HG02970 (cell line): ENCODE data around the gene PPP1R12C.

Source experiments
- ATAC-seq: cut with Tn5 transposase; IDR thresholded peaks from one replicate; pipeline ENCODE4 v1.9.1; 2021; ENCODE audit warnings: mild to moderate bottlenecking, moderate library complexity, moderate number of reproducible peaks; ENCODE audit not compliant: unreplicated experiment, low FRiP score

The PPP1R12C gene

DNA sequence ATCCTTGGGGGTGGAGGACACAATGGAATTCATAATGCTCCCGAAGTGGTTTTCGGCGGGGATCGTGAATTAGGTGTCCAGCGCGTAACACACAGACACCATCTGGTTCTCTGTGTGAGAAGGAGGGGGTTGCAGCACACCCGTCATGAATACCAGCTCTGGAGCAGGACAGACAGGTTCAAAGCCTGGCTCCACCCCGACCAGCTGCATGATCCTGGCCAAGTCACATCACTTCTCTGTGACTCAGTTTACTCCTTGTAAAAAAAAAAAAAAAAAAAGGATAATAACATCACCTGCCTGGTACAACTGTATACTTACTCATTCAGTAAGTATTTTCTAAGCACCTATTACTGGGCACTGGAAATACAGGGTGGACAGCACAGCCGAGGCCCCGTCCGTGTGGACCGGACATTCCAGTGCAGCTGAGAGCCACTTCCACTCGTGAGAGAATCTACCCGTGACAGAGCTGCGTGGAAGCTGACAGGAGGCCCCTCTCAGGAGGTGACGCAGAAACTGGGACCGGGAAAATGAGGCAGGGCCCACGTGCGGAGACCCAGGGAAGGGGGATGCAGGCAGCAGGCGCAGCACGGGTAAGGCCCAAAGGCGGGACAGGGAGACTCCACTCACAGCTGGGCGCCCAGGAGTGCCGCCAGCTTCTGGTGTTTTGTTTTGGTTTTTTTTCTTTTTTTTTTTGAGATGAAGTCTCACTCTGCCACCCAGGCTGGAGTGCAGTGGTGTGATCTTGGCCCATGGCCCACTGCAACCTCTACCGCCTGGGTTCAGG is 66.5 kb downstream of the PPP1R12C start:
- ATAC-seq = no peak

DNA sequence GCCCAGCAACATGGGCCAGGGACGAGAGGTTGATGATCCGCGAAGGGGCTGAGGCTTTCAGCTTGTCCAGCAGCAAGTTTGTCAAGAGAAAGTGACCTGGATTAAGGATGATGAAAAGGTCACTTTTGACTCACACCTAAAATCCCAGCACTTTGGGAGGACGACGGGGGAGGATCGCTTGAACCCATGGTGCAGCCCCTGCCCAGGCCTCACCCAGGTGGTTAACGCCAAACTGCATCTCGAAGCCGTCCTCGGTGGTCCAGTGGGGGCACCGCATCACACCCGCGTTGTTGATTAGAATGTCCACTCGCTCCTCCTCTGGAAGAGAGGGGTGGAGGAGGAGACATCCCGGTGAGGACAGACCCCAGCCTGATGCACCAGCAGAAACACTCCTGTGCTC is 69.0 kb downstream of the PPP1R12C start:
- ATAC-seq = no peak

DNA sequence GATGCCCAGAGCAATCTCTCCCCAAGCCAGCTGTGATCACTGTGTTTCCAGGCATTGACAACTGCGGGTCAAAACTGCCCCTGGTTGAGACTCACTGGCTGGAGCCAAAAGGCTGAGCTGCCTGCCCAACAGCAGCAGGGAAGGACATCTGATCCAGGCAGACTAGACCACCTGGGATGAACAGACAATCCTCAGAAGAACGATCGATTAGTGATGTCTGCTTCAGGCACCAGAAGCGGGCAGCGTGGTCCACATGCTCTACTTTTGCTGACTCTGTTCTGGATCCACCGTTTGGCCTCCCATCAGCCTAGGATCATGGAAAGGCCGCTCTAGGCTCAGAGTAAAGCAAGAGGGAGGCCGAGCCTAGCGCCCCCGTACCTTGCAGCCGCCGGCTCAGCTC is 69.5 kb downstream of the PPP1R12C start:
- ATAC-seq = no peak

DNA sequence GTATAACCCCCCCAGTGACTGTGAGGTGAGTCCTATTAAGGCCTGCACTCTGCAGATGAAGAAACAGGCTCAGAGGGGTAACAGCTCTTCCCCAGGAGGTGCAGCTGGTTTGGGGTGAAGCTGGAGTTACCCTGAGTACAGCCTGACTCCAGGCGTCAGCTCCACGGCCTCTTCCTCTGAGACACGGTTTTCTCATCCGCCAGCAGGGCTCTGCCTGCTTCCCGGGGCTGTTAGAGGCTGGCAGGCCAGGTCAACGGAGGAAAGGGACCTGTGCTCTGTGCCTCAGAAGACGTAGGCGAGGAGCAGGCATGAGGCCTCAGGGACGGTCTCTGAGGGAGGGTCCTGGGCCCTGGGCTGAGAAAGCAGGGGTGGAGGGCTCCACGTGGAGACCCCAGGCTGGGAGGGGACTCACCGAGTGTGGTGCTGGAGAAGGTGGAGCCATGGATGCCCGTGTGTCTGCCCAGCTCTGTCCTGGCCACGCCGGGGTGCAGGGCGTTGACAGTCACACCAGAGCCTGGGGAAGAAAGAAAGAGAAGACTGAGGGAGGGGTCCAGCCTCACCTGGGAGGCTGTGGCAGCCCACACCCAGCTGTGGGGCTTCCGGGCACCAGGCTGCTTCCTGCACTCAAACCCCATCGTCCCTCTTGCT is 70.3 kb downstream of the PPP1R12C start:
- ATAC-seq = no peak

DNA sequence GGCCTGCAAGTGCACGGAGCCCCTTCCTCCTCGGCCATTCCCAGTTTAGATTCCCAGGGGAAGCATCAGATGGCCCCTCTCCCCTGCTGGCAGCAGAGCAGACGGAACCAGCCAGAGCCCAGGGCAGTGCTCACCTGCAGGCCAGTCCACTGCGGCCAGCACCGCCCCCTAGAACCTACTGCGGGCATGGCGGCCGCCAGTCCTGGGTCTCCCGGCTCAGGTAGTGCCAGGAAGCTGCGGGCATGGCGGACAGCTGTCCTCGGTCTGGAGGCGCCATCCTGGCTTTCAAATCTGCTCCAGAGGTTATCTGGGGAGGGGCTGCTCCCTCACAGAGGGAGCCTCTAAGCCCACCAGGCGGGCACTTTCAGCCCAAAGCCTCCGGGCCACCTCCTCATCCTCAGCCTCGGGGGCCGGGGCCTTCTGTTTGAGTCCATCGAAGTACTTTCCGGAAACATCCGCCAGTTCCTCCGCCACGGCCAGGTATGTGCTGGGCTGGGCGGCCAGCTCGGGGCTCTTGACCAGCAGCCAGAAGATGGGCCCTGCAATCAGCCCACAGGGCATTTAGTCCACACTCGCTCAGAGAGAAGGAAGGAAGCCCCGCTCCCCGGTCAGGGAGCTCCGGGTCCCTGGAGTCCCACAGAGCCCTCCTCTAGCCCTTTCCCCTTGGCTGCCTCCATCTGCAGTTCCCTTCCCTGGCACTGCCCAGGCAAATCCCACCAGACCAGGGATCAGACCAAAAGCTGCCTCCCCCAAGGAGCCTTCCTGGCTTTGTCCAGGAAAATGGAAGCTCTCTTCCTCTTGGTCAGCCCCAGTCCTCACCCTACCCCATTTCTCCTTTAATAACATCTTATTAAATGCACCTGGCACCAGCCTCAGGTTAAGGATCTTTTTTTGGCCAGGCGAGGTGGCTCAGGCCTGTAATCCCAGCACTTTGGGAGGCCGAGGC is 72.4 kb downstream of the PPP1R12C start:
- no peak for ATAC-seq

DNA sequence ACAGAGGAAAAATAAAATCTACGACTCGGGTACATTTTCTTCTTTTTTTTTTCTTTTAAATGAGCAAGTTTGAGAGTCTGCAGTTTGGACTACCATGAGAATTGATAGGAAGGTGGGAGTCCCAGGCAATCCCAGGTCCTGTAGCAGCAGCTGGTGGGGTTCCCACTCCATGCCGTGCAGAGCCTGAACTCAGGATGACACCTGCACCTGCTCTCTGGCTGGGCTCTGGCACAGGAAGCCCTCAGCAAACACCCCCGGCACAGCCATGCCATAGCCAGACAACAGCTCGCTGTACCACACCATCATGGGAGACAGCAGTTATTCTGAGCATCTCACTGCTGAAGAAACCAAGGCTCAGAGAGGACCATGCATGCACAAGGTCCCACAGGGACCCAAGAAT is 73.2 kb downstream of the PPP1R12C start:
- ATAC-seq = no peak

DNA sequence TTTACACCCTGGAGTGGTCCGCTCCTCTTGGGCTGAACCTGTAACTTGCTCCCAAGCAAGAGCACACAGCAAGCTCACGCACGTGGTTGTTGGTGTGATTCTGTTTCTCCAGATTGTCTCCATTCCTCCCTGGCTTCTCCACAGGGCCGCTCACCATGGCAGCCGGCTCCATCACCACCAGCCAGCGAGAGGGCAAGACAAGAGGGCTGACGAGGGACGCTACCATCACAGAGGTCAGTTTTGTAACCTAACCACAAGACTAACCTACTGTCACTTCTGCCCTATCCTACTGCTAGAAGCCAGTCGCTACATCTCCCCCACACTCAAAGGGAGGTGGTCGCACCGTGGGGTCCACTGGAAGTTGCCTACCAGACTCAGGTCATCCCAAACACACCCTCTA is 74.7 kb downstream of the PPP1R12C start:
- ATAC-seq = no peak

DNA sequence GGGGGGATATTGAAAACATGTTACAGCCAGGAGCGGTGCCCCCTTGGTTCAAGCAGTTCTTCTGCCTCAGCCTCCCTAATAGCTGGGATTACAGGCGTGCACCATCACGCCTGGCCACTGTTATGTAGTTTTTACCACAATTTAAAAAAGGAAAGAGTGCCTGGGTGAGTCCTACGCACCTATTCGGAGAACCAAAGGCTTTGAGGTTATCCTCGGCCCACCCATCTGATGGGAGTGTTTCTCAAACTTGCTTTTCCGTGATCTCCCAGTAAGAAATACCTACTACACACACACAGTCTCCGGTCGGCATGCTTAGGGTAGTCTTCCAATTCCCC is 75.1 kb downstream of the PPP1R12C start:
- no peak for ATAC-seq

DNA sequence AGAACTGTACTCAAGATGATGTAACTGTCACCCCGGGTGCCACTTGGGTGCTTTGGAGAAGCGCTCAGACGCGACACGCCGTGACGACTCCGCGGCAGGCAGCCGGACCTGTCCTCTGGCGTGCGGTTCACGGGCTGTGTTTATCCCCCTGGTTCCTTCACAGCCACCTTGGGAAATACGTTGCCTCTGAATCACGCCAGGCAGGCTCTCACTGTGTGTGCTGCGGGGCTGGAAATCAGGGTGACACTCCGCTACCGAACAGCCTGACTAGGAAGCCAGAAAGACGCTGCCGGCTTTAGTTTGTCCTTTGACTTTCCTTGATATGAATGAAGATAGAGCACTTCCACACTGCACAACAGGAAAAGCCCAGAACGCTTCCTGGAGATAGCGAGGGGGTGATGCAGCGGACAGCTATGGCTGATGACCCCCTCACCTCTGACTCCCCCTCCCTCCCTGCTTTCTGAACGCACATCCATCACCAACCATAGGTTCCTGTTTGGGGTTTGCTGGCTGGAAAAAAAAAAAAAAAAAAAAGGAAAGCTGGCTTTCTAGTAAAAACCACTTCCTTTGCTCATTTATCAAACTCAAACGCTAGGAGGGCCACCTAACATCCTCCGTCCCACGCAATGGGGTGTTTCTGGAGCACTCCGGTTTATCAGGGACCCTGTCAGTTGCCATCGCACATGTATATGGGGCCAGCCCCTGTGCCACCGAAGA is 75.7 kb downstream of the PPP1R12C start:
- ATAC-seq = no peak

DNA sequence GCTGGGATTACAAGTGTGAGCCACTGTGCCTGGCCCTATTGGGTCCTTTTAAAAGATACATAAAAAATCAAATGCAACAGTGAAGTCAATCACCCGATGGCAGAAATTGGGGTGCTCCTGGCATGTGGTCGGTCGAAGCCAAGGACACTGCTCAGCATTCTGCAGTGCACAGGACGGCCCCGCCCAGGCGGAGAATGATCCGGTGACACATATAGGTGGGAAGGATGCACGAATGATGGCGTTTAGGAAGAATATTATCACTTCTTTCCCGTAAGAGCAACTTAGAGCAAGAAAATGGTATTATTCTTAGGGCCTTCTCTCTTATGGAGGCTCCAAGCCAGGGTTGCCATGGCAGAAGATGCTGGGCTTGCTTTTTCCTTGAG is 76.2 kb downstream of the PPP1R12C start:
- ATAC-seq = no peak
